Panc1 (cell line): Measurements from ENCODE around the gene DEK.

Source experiments
- CTCF ChIP-seq: fragments of 450-650 bp; IDR thresholded peaks from 2 replicates; pipeline ENCODE4 v1.5.1; 2017; ENCODE audit warnings: mild to moderate bottlenecking
- POLR2AphosphoS5 ChIP-seq: IDR thresholded peaks from 2 replicates; pipeline ENCODE4 v1.6.1; 2012; ENCODE audit warnings: mild to moderate bottlenecking, low read depth, low read length, moderate library complexity
- REST ChIP-seq, 2 experiments: IDR thresholded peaks; 2 replicates each; pipeline ENCODE4 v1.6.1; 2011 to 2012; ENCODE audit warnings: low read depth in 2 of 2, control low read depth in 1 of 2, low read length in 1 of 2, mild to moderate bottlenecking in 1 of 2, moderate library complexity in 1 of 2; ENCODE audit not compliant: insufficient read depth in 1 of 2
- SIN3A ChIP-seq: IDR thresholded peaks from 2 replicates; pipeline ENCODE4 v1.6.1; 2012; ENCODE audit warnings: low read depth, mild to moderate bottlenecking, low read length, moderate library complexity, borderline replicate concordance; ENCODE audit not compliant: insufficient read depth
- TCF7L2 ChIP-seq: IDR thresholded peaks from 2 replicates; pipeline ENCODE4 v1.6.1; 2011; ENCODE audit warnings: mild to moderate bottlenecking, low read depth, low read length, inconsistent platforms

- TF ChIP-seq CTCF (no peak), REST (IDR thresholded peaks at IDR 0.05; ENCODE audit: insufficient read depth in 1 of 2, low read depth in 2 of 2, low read length in 1 of 2) (no peak), POLR2AphosphoS5 (no peak), TCF7L2 (no peak), SIN3A (no peak)
Observed at GRCh38 chr6:18211338-18211737, 53.0 kb downstream of the DEK start.
